ENCODE data around the gene TMEM258.

Gene TMEM258

DNA sequence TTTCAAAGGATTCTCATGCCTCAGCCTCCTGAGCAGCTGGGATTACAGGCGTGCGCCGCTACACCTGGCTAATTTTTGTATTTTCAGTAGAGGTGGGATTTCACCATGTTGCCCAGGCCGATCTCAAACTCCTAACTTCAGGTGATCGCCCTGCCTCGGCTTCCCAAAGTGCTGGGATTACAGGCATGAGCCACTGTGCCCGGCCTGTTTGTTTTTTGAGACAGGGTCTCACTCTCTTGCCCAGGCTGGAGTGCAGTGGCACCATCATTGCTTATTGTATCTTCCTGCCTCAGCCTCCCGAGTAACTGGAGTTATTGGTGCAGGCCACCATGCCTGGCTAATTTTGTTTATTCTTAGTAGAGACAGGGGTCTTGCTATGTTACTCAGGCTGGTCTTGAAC is 43.8 kb upstream of the TMEM258 start:
- DNase-seq (ENCODE audit: low spot score), result no peak
- peaks cover 66 to 99% of the 10 kb centered on the region in 2 donors for H3K36me3 ChIP-seq (replicated peaks in 1 of 2; ENCODE audit: control insufficient read depth in 2 of 2, insufficient read depth in 2 of 2, low read length in 2 of 2)
- WGBS, 2 donors (ENCODE audit: extremely low coverage in 2 of 2, insufficient read length in 2 of 2, insufficient replicate concordance in 1 of 2), result no CpG with 5 or more reads among the region's 8 CpGs

DNA sequence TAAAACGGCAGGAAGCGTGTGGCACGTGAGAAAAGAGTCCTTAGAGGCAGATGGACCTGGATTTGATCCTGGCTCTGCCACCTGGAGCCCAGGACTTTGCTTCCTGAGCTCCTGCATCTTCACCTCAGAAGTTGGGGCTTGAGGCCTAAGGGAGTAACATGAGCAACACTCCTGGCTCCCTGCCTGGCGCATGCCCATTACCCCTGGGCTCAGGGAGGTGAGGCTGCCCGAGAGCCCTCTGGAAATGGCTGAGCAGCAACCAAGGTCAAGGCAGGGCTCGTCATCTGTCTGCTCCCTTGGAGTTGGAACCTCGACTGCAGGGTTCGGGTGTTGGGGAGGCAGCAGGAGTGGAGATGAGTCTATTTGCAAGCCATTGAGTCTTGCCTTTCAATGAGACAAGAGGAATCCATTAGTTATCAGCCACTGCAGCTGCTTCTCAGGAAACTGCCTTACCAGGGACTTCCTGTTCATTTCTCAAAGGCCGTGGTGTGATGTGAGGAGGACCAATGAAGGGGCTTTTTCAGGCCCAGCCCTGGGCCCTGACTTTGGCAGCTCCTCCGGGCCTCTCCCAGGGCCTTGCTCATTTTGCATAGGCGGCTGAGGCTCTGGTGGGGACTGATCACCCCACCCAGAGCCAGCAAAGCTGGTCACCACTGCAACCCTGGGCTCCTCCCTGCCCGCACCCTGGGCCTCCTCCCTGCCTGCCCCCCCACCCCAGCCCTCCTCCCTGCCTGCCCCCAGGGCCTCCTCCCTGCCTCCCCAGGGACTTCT is 42.1 kb upstream of the TMEM258 start:
- Histone ChIP-seq H4K91ac (ENCODE audit: low read depth, low read length, poor library complexity) (no peak overlapping the region), H3K4me2 (ENCODE audit: insufficient read depth, low read length, poor library complexity, severe bottlenecking) (no peak overlapping the region), H3K4me3 (ENCODE audit: low read length in 2 of 2) (no peak overlapping the region), H2BK15ac (ENCODE audit: low read length) (no peak overlapping the region), H2AK5ac (ENCODE audit: low read depth, low read length) (no peak overlapping the region), H3K27me3 (ENCODE audit: control insufficient read depth in 3 of 3, insufficient read depth in 3 of 3, low read depth in 1 of 3, low read length in 3 of 3) (no peaks in the 10 kb centered on the region), H3K9me3 (replicated peaks in 1 of 2; ENCODE audit: control insufficient read depth in 2 of 2, insufficient read depth in 1 of 2, low read depth in 1 of 2, low read length in 2 of 2) (no peaks in the 10 kb centered on the region), H3K14ac (ENCODE audit: low read length) (no peak overlapping the region), H2BK120ac (ENCODE audit: low read depth, low read length) (no peak overlapping the region), H3K4me1 (ENCODE audit: control insufficient read depth in 2 of 2, insufficient read depth in 1 of 2, low read depth in 1 of 2, low read length in 2 of 2) (peaks cover 39 to 53% of the 10 kb centered on the region in 2 donors), H3K4ac (ENCODE audit: low read length) (no peak overlapping the region), H3K18ac (ENCODE audit: low read length) (no peak overlapping the region), H2AFZ (ENCODE audit: low read length) (no peak overlapping the region), H4K8ac (ENCODE audit: low read depth, low read length) (no peak overlapping the region), H3K9ac (ENCODE audit: low read depth, low read length, poor library complexity) (peak overlapping the region; percentile 38), H2BK12ac (ENCODE audit: low read length) (no peak overlapping the region), H2BK5ac (ENCODE audit: low read length) (peak overlapping the region; percentile 10), H3K27ac (replicated peaks; ENCODE audit: low read length) (peak overlapping the region; percentile 18), H3K79me1 (ENCODE audit: low read depth, low read length) (peaks cover 22% of the 10 kb centered on the region), H3K36me3 (replicated peaks in 1 of 2; ENCODE audit: control insufficient read depth in 2 of 2, insufficient read depth in 2 of 2, low read length in 2 of 2) (peaks cover 52 to 99% of the 10 kb centered on the region in 2 donors), H3K23ac (ENCODE audit: low read depth, low read length, poor library complexity) (peak overlapping the region; percentile 56)
- no peak for DNase-seq (ENCODE audit: low spot score)
- no CpG with 5 or more reads among the region's 12 CpGs for WGBS, 2 donors (ENCODE audit: extremely low coverage in 2 of 2, insufficient read length in 2 of 2, insufficient replicate concordance in 1 of 2)

More for the DNA sequence above, 43.8 kb upstream of the TMEM258 start:
- Histone ChIP-seq H4K8ac (ENCODE audit: low read depth, low read length) (no peak overlapping the region), H2BK120ac (ENCODE audit: low read depth, low read length) (no peak overlapping the region), H3K14ac (ENCODE audit: low read length) (no peak overlapping the region), H3K4ac (ENCODE audit: low read length) (no peak overlapping the region), H3K9me3 (replicated peaks in 1 of 2; ENCODE audit: control insufficient read depth in 2 of 2, insufficient read depth in 1 of 2, low read depth in 1 of 2, low read length in 2 of 2) (no peaks in the 10 kb centered on the region), H3K79me1 (ENCODE audit: low read depth, low read length) (peaks cover 34% of the 10 kb centered on the region), H2BK5ac (ENCODE audit: low read length) (no peak overlapping the region), H3K18ac (ENCODE audit: low read length) (no peak overlapping the region), H2BK15ac (ENCODE audit: low read length) (no peak overlapping the region), H3K9ac (ENCODE audit: low read depth, low read length, poor library complexity) (no peak overlapping the region), H3K23ac (ENCODE audit: low read depth, low read length, poor library complexity) (no peak overlapping the region), H3K4me3 (ENCODE audit: low read length in 2 of 2) (no peak overlapping the region), H2AK5ac (ENCODE audit: low read depth, low read length) (no peak overlapping the region), H2BK12ac (ENCODE audit: low read length) (no peak overlapping the region), H3K27ac (replicated peaks; ENCODE audit: low read length) (no peak overlapping the region), H3K4me1 (ENCODE audit: control insufficient read depth in 2 of 2, insufficient read depth in 1 of 2, low read depth in 1 of 2, low read length in 2 of 2) (peaks cover 33 to 36% of the 10 kb centered on the region in 2 donors), H3K4me2 (ENCODE audit: insufficient read depth, low read length, poor library complexity, severe bottlenecking) (no peak overlapping the region), H3K27me3 (ENCODE audit: control insufficient read depth in 3 of 3, insufficient read depth in 3 of 3, low read depth in 1 of 3, low read length in 3 of 3) (no peaks in the 10 kb centered on the region), H2AFZ (ENCODE audit: low read length) (no peak overlapping the region), H4K91ac (ENCODE audit: low read depth, low read length, poor library complexity) (no peak overlapping the region)

DNA sequence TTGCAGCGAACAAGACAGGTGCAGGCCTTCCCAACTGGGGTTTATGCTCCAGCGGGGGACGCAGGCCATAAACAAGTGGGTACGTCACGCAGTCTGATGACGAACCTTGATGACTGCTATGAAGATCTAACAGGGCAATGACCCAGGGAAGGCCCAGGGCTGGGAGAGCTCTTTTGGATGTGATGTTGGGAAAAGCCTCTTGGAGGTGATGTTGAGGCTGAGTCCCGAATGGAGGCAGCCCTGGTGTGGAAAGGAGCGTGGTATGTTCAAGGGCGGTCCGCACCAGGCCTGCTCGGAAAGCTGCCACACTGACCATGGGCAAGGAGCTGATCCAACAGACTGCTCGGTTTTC is 41.5 kb upstream of the TMEM258 start:
- H4K91ac ChIP-seq (ENCODE audit: low read depth, low read length, poor library complexity), result no peak overlapping the region
- H3K27me3 ChIP-seq (ENCODE audit: control insufficient read depth in 3 of 3, insufficient read depth in 3 of 3, low read depth in 1 of 3, low read length in 3 of 3), result no peaks in the 10 kb centered on the region
- no CpG with 5 or more reads among the region's 12 CpGs for WGBS, 2 donors (ENCODE audit: extremely low coverage in 2 of 2, insufficient read length in 2 of 2, insufficient replicate concordance in 1 of 2)
- peak overlapping the region; percentile 10 for H2BK5ac ChIP-seq (ENCODE audit: low read length)
- no peak overlapping the region for H2BK12ac ChIP-seq (ENCODE audit: low read length)
- H3K79me1 ChIP-seq (ENCODE audit: low read depth, low read length), result peaks cover 21% of the 10 kb centered on the region
- H3K9ac ChIP-seq (ENCODE audit: low read depth, low read length, poor library complexity), result peak overlapping the region; percentile 38
- H3K4me3 ChIP-seq (ENCODE audit: low read length in 2 of 2), result no peak overlapping the region
- peak overlapping the region; percentile 56 for H3K23ac ChIP-seq (ENCODE audit: low read depth, low read length, poor library complexity)
- peaks cover 39 to 55% of the 10 kb centered on the region in 2 donors for H3K4me1 ChIP-seq (ENCODE audit: control insufficient read depth in 2 of 2, insufficient read depth in 1 of 2, low read depth in 1 of 2, low read length in 2 of 2)
- no peak overlapping the region for H2AK5ac ChIP-seq (ENCODE audit: low read depth, low read length)
- H3K14ac ChIP-seq (ENCODE audit: low read length), result no peak overlapping the region
- H3K36me3 ChIP-seq (replicated peaks in 1 of 2; ENCODE audit: control insufficient read depth in 2 of 2, insufficient read depth in 2 of 2, low read length in 2 of 2), result peaks cover 49 to 98% of the 10 kb centered on the region in 2 donors
- no peak overlapping the region for H2BK15ac ChIP-seq (ENCODE audit: low read length)
- no peak overlapping the region for H2BK120ac ChIP-seq (ENCODE audit: low read depth, low read length)
- H4K8ac ChIP-seq (ENCODE audit: low read depth, low read length), result no peak overlapping the region
- H3K4me2 ChIP-seq (ENCODE audit: insufficient read depth, low read length, poor library complexity, severe bottlenecking), result no peak overlapping the region
- H3K27ac ChIP-seq (replicated peaks; ENCODE audit: low read length), result peak overlapping the region; percentile 18
- no peak overlapping the region for H3K18ac ChIP-seq (ENCODE audit: low read length)
- DNase-seq (ENCODE audit: low spot score), result no peak
- H3K4ac ChIP-seq (ENCODE audit: low read length), result no peak overlapping the region
- no peaks in the 10 kb centered on the region for H3K9me3 ChIP-seq (replicated peaks in 1 of 2; ENCODE audit: control insufficient read depth in 2 of 2, insufficient read depth in 1 of 2, low read depth in 1 of 2, low read length in 2 of 2)
- H2AFZ ChIP-seq (ENCODE audit: low read length), result no peak overlapping the region

DNA sequence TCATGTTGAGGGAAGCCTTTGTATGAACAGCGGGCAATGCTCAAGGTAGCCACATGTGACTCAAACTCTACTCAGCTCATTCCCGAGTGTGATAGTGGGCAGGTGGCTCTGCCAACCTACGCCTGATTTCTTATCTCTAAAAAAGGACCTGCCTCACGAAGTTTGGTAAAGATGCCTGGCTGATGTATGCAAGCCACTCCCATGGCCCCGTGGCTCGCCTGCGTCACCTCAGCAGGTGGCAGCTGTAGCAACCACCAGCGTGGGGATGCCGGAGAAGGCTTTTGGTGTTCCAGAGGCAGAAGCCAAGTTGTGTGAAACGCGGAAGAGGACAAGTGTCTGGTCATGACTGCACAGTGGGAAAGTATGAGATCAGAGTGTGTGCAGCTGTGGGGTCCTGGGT is 41.1 kb upstream of the TMEM258 start:
- no peak overlapping the region for H2BK12ac ChIP-seq (ENCODE audit: low read length)
- H3K4ac ChIP-seq (ENCODE audit: low read length), result no peak overlapping the region
- H3K27me3 ChIP-seq (ENCODE audit: control insufficient read depth in 3 of 3, insufficient read depth in 3 of 3, low read depth in 1 of 3, low read length in 3 of 3), result no peaks in the 10 kb centered on the region
- H4K91ac ChIP-seq (ENCODE audit: low read depth, low read length, poor library complexity), result no peak overlapping the region
- peaks cover 19% of the 10 kb centered on the region for H3K79me1 ChIP-seq (ENCODE audit: low read depth, low read length)
- WGBS, 2 donors (ENCODE audit: extremely low coverage in 2 of 2, insufficient read length in 2 of 2, insufficient replicate concordance in 1 of 2), result no CpG with 5 or more reads among the region's 11 CpGs
- DNase-seq (ENCODE audit: low spot score), result no peak
- no peak overlapping the region for H2BK5ac ChIP-seq (ENCODE audit: low read length)
- H3K18ac ChIP-seq (ENCODE audit: low read length), result no peak overlapping the region
- no peak overlapping the region for H3K14ac ChIP-seq (ENCODE audit: low read length)
- no peak overlapping the region for H3K9ac ChIP-seq (ENCODE audit: low read depth, low read length, poor library complexity)
- H2BK15ac ChIP-seq (ENCODE audit: low read length), result no peak overlapping the region
- H3K27ac ChIP-seq (replicated peaks; ENCODE audit: low read length), result no peak overlapping the region
- H2BK120ac ChIP-seq (ENCODE audit: low read depth, low read length), result no peak overlapping the region
- H3K4me2 ChIP-seq (ENCODE audit: insufficient read depth, low read length, poor library complexity, severe bottlenecking), result no peak overlapping the region
- H2AFZ ChIP-seq (ENCODE audit: low read length), result no peak overlapping the region
- no peak overlapping the region for H2AK5ac ChIP-seq (ENCODE audit: low read depth, low read length)
- H3K9me3 ChIP-seq (replicated peaks in 1 of 2; ENCODE audit: control insufficient read depth in 2 of 2, insufficient read depth in 1 of 2, low read depth in 1 of 2, low read length in 2 of 2), result no peaks in the 10 kb centered on the region
- H3K23ac ChIP-seq (ENCODE audit: low read depth, low read length, poor library complexity), result no peak overlapping the region
- H3K4me3 ChIP-seq (ENCODE audit: low read length in 2 of 2), result no peak overlapping the region
- no peak overlapping the region for H4K8ac ChIP-seq (ENCODE audit: low read depth, low read length)
- peaks cover 45 to 93% of the 10 kb centered on the region in 2 donors for H3K36me3 ChIP-seq (replicated peaks in 1 of 2; ENCODE audit: control insufficient read depth in 2 of 2, insufficient read depth in 2 of 2, low read length in 2 of 2)
- H3K4me1 ChIP-seq (ENCODE audit: control insufficient read depth in 2 of 2, insufficient read depth in 1 of 2, low read depth in 1 of 2, low read length in 2 of 2), result peaks cover 39 to 55% of the 10 kb centered on the region in 2 donors

Data from neuronal stem cell (in vitro differentiated cells).